GM12865 (cell line): Measurements from ENCODE around the gene RAD9A.
A peak's percentile ranks its signal among the peaks of the same experiment; 100 is the strongest.

Experiments
- DNase-seq: peaks from one replicate; pipeline ENCODE4 v3.0.0; 2010; ENCODE audit warnings: low read depth
- H3K4me3 ChIP-seq: 2 replicates; pipeline ENCODE4 v1.5.1; 2011; ENCODE audit warnings: mild to moderate bottlenecking, low read depth, low read length, control low read depth
- CTCF ChIP-seq: IDR thresholded peaks from 2 replicates; pipeline ENCODE4 v1.5.1; 2011; ENCODE audit warnings: low read length, control low read depth, low read depth, inconsistent platforms; ENCODE audit not compliant: insufficient read depth; ENCODE audit errors: missing control alignments

The RAD9A gene

GRCh38 chr11:67404515-67405195 lies 12.9 kb downstream of the RAD9A start:
- no peak for DNase-seq
- peak overlapping the region; percentile 74 for H3K4me3 ChIP-seq
- no peak for TF ChIP-seq CTCF

- no peak for DNase-seq
- TF ChIP-seq CTCF = no peak
These were observed 13.4 kb downstream of the RAD9A start for GRCh38 chr11:67405196-67405567.

GRCh38 chr11:67405688-67406339 lies 14.0 kb downstream of the RAD9A start:
- no peak for TF ChIP-seq CTCF
- no peak for DNase-seq
- H3K4me3 ChIP-seq = no peak overlapping the region

More at GRCh38 chr11:67405196-67405567, 13.4 kb downstream of the RAD9A start:
- peak overlapping the region; percentile 74 for H3K4me3 ChIP-seq

- no peak for DNase-seq
- H3K4me3 ChIP-seq = no peak overlapping the region
- TF ChIP-seq CTCF = no peak
These were observed 14.7 kb downstream of the RAD9A start for GRCh38 chr11:67406420-67406968.

GRCh38 chr11:67406969-67407687 lies 15.3 kb downstream of the RAD9A start:
- DNase-seq = no peak
- TF ChIP-seq CTCF = no peak

GRCh38 chr11:67407688-67408163 lies 15.9 kb downstream of the RAD9A start:
- no peak for TF ChIP-seq CTCF
- H3K4me3 ChIP-seq = no peak overlapping the region
- no peak for DNase-seq

More at GRCh38 chr11:67406969-67407687, 15.3 kb downstream of the RAD9A start:
- no peak overlapping the region for H3K4me3 ChIP-seq
